Duodenal mucosa (tissue), 2 donors: Measurements from ENCODE around the gene RPL27.
"Not testable (repeated sequence)": the region's sequence is repeated elsewhere in the genome, so short reads cannot be mapped to it uniquely, and the experiment has no call there.

ENCODE experiments used
- H3K27ac ChIP-seq: one replicate; pipeline ENCODE4 v1.7.0; 2013; ENCODE audit warnings: low read depth, low read length
- H3K27me3 ChIP-seq, 2 donors: one replicate each; pipeline ENCODE4 v1.7.0; 2013; ENCODE audit warnings: low read length in 2 of 2, control low read depth in 1 of 2; ENCODE audit not compliant: insufficient read depth in 2 of 2, control insufficient read depth in 1 of 2
- H3K36me3 ChIP-seq, 2 donors: one replicate each; pipeline ENCODE4 v1.7.0; 2013; ENCODE audit warnings: low read length in 2 of 2, control low read depth in 1 of 2; ENCODE audit not compliant: insufficient read depth in 2 of 2, control insufficient read depth in 1 of 2
- H3K4me1 ChIP-seq, 2 donors: one replicate each; pipeline ENCODE4 v1.7.0; 2013; ENCODE audit warnings: low read length in 2 of 2, control low read depth in 1 of 2; ENCODE audit not compliant: insufficient read depth in 2 of 2, control insufficient read depth in 1 of 2
- H3K4me3 ChIP-seq, 2 donors: one replicate each; pipeline ENCODE4 v1.7.0; 2013; ENCODE audit warnings: low read length in 2 of 2, low read depth in 1 of 2
- H3K9ac ChIP-seq, 2 donors: one replicate each; pipeline ENCODE4 v1.7.0; 2013; ENCODE audit warnings: low read length in 2 of 2, low read depth in 1 of 2
- H3K9me3 ChIP-seq, 2 donors: one replicate each; pipeline ENCODE4 v1.7.0; 2013; ENCODE audit warnings: low read length in 2 of 2, control low read depth in 1 of 2; ENCODE audit not compliant: control insufficient read depth in 1 of 2

RPL27 gene

DNA sequence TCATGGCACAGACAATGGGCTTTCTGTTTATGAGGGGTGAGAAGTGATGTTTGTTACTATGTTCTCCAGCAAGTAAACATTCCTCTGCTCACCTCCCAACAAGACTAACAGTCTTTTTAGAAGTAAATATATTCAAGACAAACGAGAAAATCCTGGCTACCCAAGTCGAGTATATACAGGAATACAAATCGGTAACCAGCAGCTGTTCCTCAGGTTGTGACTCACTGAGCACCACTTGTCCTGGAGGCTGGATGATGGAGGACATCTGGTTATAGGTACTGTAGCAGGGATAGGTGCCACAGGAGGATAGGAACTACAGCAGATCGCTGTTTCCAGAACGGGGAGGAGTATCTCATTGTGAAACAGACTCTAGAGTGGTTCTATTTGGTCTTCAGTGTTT lies 5.3 kb upstream of the RPL27 start:
- Histone ChIP-seq H3K9me3 (no peaks in the 10 kb centered on the region), H3K9ac (no peak overlapping the region), H3K27ac (no peak overlapping the region), H3K27me3 (no peaks in the 10 kb centered on the region), H3K36me3 (peaks cover 34 to 57% of the 10 kb centered on the region in 2 donors), H3K4me1 (peaks cover 7 to 8% of the 10 kb centered on the region in 2 donors), H3K4me3 (no peak overlapping the region)

DNA sequence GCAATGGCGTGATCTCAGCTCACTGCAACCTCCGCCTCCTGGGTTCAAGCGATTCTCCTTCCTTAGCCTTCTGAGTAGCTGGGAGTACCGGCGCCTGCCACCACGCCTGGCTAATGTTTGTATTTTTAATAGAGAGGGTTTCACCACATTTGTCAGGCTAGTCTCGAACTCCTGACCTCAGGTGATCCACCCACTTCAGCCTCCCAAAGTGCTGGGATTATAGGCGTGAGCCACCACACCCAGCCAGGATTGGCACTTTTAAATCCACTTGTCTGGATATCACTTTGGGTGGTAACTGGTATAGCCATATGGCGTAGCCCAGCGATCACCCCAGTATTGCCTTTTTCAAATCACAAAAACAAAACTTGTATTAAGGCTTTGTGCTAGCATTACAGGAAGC lies 4.3 kb upstream of the RPL27 start:
- H3K36me3 ChIP-seq, result peaks cover 33 to 47% of the 10 kb centered on the region in 2 donors
- H3K9ac ChIP-seq, H3K27ac ChIP-seq, H3K27me3 ChIP-seq, H3K9me3 ChIP-seq, H3K4me3 ChIP-seq: not testable (repeated sequence)
- peaks cover 7 to 14% of the 10 kb centered on the region in 2 donors for H3K4me1 ChIP-seq

GRCh38 chr17:42997390-42997983 lies 732 bp upstream of the RPL27 start:
- peak overlapping the region; percentile 22 for H3K27ac ChIP-seq
- H3K36me3 ChIP-seq, result peaks cover 24 to 36% of the 10 kb centered on the region in 2 donors
- no peaks in the 10 kb centered on the region for H3K9me3 ChIP-seq
- peak overlapping the region; percentile 0 to 39 for H3K9ac ChIP-seq
- H3K27me3 ChIP-seq, result no peaks in the 10 kb centered on the region
- H3K4me3 ChIP-seq, result peak overlapping the region; percentile 24 to 55
- peaks cover 19 to 27% of the 10 kb centered on the region in 2 donors for H3K4me1 ChIP-seq

DNA sequence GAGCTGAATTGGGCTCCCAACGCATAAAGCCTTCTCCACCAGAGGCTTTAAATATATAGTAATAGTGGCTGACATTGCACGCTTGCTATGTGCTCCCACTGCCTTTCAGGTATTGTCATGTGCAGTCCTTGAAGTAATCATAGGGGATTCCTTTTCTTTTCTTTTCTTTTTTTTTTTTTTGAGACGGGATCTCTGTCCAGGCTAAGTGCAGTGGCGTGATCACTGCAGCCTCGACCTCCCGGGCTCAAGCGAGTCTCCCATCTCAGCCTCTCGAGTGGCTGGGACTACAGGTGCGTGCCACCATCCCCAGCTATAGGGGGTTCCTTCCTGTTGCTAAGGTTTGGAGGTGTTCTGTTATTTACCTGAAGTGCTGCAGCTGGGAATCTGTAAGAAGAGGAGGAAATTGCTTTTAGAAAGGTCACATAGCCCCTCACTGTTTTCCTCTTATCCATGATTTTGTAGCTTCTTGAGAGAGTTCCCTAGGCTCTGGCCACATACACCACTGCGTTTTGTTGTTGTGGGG lies 845 bp downstream of the RPL27 start:
- peak overlapping the region; percentile 95 to 97 for H3K9ac ChIP-seq
- peaks cover 19 to 27% of the 10 kb centered on the region in 2 donors for H3K4me1 ChIP-seq
- H3K27me3 ChIP-seq, result no peaks in the 10 kb centered on the region
- no peaks in the 10 kb centered on the region for H3K9me3 ChIP-seq
- peaks cover 19 to 36% of the 10 kb centered on the region in 2 donors for H3K36me3 ChIP-seq
- peak overlapping the region; percentile 90 for H3K27ac ChIP-seq
- peak overlapping the region; percentile 96 to 97 for H3K4me3 ChIP-seq

GRCh38 chr17:43000894-43001293 lies 2.7 kb downstream of the RPL27 start:
- peaks cover 19 to 27% of the 10 kb centered on the region in 2 donors for H3K4me1 ChIP-seq
- peak overlapping the region in 1 of 2 donors; percentile 18 for H3K9ac ChIP-seq
- not testable (repeated sequence) for H3K27ac ChIP-seq, H3K9me3 ChIP-seq, H3K4me3 ChIP-seq, H3K27me3 ChIP-seq
- H3K36me3 ChIP-seq, result peaks cover 19 to 36% of the 10 kb centered on the region in 2 donors

DNA sequence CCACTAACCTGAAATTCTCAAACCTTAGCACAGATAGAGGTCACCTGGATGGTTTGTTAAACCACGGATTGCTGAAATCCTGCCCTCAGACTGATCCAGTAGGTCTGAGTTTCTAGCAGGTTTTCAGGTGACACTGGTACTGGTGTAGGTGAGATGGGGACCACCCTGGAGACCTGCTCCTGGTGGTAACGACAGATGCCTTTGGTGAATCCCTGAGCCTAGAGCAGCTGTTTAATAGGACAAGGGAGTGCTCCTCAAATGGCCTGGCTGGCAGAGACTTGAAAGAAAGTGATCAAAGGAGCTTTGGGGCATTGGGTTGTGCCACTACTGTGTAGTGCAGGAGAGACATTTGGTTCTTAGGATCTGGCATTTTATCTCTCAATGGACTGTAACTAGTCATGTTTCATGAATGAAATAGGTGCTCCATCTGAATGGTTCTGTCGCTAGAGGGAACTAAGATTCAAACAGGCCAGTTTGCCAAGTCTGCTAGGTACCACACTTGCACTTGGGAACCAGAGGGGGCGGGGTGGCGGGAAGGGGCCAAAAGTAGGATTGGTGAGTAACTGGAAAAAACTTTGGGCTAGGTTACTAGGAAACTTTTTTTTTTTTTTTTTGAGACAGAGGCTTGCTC lies 5.4 kb downstream of the RPL27 start:
- no peak overlapping the region for H3K27ac ChIP-seq
- peaks cover 11 to 16% of the 10 kb centered on the region in 2 donors for H3K4me1 ChIP-seq
- no peaks in the 10 kb centered on the region for H3K27me3 ChIP-seq
- H3K9ac ChIP-seq, result no peak overlapping the region
- H3K9me3 ChIP-seq, result no peaks in the 10 kb centered on the region
- no peak overlapping the region for H3K4me3 ChIP-seq
- peaks cover 19 to 36% of the 10 kb centered on the region in 2 donors for H3K36me3 ChIP-seq

DNA sequence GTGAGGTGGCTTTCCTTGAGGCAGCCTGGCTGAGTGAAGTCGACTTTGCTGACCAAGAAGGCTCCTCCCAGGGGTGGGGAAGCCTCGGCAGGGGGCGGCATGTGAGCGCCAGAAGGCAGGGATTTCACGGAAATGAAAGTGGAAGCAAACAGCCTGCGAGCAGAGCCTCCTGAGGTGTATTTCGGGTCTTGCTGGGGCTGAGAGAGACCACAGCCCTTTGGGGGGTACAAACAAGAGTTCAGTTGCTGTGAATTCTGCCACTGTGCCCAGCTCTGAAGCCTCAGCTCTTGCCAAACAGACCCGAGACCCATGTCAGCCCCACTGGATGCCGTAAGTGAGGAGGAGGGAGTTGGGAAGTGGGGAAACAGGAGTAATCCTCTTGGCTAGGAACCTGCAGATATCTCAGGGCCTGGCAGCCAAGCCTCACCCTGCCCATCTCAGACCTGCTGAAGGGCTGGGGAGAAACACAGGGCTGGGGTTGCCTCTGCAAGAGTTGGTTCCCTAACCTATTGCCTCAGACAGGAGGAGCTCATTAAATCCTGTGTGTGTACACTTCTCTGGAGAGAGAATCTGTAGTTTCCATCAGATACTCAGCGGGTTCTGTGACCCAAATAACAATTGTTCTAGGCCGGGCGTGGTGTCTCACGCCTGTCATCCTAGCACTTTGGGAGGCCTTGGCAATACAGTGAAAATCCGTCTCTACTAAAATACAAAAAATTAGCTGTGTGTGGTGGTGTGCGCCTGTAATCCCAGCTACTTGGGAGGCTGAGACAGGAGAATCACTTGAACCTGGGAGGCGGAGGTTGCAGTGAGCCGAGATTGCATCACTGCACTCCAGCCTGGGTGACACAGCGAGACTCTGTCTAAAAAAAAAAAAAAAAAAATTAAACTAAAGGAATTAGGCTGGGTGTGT lies 8.7 kb downstream of the RPL27 start, which contains the start of gene IFI35:
IFI35 (plus strand) TSS at position 146 of the 913 bp plus-strand sequence; CDS start at position 310, 164 bp downstream.
- peak within 1 kb of the TSS; percentile 89 for H3K27ac ChIP-seq
- peak within 1 kb of the TSS; percentile 92 for H3K4me3 ChIP-seq
- peaks cover 5 to 17% of the 10 kb centered on the region in 2 donors for H3K36me3 ChIP-seq
- H3K4me1 ChIP-seq, result peaks cover 15 to 17% of the 10 kb centered on the region in 2 donors
- H3K27me3 ChIP-seq, result no peaks in the 10 kb centered on the region
- no peaks in the 10 kb centered on the region for H3K9me3 ChIP-seq
- peak within 1 kb of the TSS; percentile 94 to 96 for H3K9ac ChIP-seq

- peaks cover 23 to 27% of the 10 kb centered on the region in 2 donors for H3K36me3 ChIP-seq
- H3K27me3 ChIP-seq, result no peaks in the 10 kb centered on the region
- peak overlapping the region in 1 of 2 donors; percentile 13 for H3K9ac ChIP-seq
- no peaks in the 10 kb centered on the region for H3K9me3 ChIP-seq
- H3K4me3 ChIP-seq, result no peak overlapping the region
- H3K27ac ChIP-seq, result peak overlapping the region; percentile 7
- peaks cover 19% of the 10 kb centered on the region in 2 donors for H3K4me1 ChIP-seq
These were observed 12.6 kb downstream of the RPL27 start for GRCh38 chr17:43010667-43011308.

DNA sequence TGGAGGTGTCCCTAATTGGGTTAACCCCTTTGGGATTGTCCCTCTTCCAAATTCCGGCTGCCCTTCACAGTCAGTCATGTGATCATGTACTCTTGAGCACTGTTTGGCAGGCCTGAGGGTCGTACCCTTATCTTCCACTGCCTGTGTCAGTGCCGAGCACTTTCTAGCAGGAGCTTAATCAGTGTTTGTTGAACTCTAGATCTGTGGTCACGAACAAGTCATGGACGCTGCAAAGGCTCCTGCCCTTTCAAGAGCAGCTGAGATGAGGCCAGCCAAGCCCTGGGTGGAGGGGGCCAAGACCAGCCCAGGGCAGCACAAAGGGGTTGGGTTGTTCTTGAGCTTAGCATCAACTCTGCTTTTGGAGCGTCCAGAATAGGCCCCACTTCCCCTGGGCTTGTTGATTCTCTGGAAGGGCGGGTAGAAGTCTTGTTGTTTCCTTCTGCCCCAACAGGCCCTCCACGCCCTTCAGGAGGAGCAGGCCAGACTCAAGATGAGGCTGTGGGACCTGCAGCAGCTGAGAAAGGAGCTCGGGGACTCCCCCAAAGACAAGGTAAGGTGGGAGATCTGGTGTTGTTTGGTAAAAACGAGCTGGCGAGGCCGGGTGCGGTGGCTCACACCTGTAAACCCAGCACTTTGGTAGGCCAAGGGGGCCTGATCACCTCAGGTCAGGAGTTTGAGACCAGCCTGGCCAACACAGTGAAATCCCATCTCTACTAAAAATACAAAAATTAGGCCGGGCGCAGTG lies 13.7 kb downstream of the RPL27 start:
- peak overlapping the region in 1 of 2 donors; percentile 34 for H3K9ac ChIP-seq
- H3K27me3 ChIP-seq, result no peaks in the 10 kb centered on the region

More for the DNA sequence above, 13.7 kb downstream of the RPL27 start:
- no peak overlapping the region for H3K4me3 ChIP-seq
- H3K9me3 ChIP-seq, result no peaks in the 10 kb centered on the region
- H3K27ac ChIP-seq, result no peak overlapping the region
- H3K4me1 ChIP-seq, result peaks cover 24 to 26% of the 10 kb centered on the region in 2 donors
- peaks cover 30 to 33% of the 10 kb centered on the region in 2 donors for H3K36me3 ChIP-seq
